OCI-LY3 (cell line): ENCODE measurements around the gene PRICKLE2.

Experiments
- EZH2phosphoT487 ChIP-seq: fragments of 200-600 bp; shearing (Covaris generic); IDR thresholded peaks from 2 replicates; pipeline ENCODE4 v1.6.1; 2018; ENCODE audit warnings: antibody characterized with exemption, mixed run types, low read depth
- TF ChIP-seq, protein P1 (sequence below): fragments of 200-600, 300-600 bp; sonication (generic); IDR thresholded peaks from 2 replicates; pipeline ENCODE4 v1.5.1; 2014; ENCODE audit warnings: antibody characterized with exemption, low read length, low read depth

DNA sequence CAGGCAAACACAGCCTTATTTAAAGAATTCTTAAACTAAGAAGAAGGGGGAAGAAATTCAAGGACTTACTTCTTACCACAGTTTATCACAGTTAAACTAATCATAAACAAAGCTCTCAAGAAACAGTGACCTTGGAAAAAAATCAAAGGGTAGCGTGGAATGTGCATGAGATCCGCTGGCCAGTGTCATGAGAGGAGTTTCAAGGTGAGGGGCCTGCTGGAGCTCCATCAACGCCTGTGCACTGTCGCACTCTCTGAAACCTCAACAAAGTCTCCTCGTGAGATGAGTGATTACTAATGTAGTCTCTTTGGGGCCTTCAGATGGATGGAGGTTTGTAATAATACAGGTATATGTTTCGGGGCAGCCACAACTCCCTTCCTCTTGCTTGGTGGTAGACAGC lies 28.4 kb upstream of the PRICKLE2 start:
- TF ChIP-seq, protein P1, sequence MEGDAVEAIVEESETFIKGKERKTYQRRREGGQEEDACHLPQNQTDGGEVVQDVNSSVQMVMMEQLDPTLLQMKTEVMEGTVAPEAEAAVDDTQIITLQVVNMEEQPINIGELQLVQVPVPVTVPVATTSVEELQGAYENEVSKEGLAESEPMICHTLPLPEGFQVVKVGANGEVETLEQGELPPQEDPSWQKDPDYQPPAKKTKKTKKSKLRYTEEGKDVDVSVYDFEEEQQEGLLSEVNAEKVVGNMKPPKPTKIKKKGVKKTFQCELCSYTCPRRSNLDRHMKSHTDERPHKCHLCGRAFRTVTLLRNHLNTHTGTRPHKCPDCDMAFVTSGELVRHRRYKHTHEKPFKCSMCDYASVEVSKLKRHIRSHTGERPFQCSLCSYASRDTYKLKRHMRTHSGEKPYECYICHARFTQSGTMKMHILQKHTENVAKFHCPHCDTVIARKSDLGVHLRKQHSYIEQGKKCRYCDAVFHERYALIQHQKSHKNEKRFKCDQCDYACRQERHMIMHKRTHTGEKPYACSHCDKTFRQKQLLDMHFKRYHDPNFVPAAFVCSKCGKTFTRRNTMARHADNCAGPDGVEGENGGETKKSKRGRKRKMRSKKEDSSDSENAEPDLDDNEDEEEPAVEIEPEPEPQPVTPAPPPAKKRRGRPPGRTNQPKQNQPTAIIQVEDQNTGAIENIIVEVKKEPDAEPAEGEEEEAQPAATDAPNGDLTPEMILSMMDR: no peak
- no peak for TF ChIP-seq EZH2phosphoT487
